ENCODE results near the gene DAO.

The DAO gene

DNA sequence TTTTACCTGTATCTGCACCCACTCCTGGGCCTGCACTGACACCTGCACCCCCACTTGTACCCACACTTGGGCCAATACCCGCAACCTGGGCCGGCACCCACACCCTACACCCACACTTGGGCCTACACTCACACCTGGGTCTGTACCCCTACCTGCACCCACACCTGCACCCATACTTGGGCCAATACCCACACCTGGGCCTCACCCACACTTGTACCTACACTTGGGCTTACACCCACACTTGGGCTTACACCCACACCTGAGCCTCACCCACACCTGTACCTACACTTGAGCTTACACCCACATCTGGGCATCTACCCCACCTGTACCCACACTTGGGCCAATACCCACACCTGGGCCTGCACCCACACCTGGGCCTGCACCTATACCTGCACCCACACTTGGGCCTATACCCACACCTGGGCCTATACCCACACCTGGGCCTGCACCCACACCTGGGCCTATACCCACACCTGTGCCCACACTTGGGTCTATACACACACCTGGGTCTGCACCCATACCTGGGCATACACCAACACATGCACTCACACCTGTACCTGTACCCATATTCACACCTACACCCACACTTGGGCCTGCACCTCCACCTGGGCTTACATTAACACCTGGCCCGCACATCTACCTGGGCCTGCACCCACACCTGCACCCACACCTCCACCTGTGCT lies 39.2 kb downstream of the DAO start:
- no peak for DNase-seq (ENCODE audit: low read depth in 2 of 2)

DNA sequence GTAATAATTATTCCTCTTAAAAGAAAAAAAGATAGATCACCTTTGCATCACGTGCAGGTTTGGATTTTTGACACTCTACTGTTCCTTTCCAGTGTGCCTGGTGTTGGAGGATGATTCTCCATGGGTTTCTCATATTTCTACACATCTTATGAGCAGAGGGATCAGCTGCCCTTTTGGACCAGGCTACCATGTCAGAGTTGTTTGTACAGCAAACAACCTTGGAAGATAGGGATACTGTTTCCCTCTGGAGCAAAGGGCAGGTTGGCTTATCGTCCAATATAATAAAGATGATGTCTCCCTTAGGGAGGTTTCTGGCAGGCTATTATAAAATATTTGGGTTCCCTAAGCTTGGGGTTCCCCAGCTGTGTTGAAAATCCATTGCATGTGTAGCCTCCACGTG lies 42.1 kb downstream of the DAO start:
- DNase-seq (ENCODE audit: low read depth in 2 of 2), result no peak

DNA sequence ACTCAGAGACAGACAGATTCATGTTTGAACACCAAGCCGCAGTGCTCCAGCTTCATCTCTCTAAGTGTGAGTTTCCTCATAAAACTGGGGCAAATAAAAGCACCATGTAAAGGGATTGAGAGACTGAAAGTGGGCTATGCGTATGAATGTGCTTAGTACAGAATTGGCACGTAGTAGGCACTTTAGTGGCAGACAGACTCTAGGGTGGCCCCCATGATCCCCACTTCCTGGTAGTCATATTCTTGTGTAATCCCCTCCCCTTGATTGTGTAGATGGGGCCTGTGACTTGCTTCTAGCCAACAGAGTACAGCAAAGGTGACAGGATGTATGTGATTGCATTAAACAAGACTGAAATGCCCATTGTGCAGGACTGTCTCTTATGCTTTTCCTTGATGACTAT lies 43.0 kb downstream of the DAO start:
- DNase-seq (ENCODE audit: low read depth in 2 of 2), result no peak

DNA sequence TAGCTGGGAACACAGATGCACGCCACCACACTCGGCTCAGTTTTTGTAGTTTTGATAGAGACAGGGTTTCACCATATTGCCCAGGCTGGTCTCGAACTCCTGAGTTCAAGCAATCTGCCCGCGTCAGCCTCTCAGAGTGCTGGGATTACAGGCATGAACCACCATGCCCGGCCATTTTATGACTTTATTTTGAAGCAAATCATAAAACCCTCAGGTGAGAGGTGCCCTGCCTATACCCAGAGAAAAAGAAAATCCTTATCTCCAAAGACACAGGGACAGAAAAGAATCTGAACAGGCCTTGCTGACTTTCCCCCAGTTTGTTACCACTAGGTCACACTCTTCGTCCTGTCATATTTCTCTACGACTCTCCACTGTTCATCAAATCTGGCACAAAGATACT lies 48.8 kb downstream of the DAO start:
- no peak for DNase-seq (ENCODE audit: low read depth in 2 of 2)

DNA sequence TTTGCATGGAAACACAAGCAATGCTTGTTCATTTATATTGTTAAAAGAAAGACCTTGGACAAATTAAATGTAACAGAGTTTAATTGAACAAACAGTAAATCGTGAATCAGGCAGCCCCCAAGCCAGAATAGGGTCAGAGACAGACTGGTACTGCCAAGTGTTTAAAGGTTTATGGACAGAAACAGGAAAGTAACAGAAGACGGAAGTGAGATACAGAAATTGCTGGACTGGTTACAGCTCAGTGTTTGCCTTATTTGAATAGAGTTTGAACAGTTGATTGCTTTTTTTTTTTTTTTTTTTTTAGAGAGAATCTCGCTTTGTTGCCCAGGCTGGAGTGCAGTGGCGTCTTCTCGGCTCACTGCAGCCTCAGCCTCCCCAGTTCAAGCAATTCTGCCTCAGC lies 50.3 kb downstream of the DAO start:
- no peak for DNase-seq (ENCODE audit: low read depth in 2 of 2)

DNA sequence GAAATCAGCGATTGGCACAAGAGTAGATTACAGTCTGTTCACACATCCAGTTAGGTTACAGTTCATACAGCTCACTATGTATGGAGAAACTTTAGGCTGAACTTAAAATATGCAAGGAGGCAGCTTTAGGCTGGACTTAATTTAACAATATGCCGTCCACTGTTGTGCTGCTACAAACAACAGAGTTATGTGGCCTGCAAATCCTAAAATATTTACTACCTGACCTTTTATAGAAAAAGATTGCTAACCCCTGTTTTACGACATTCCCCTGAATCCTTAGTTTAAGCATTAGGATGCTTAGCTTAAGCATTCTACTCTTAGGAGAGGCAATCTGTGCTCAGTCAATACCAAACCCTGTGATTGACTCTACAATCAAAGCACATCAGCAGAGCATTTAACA lies 50.9 kb downstream of the DAO start:
- no peak for DNase-seq (ENCODE audit: low read depth in 2 of 2)

DNA sequence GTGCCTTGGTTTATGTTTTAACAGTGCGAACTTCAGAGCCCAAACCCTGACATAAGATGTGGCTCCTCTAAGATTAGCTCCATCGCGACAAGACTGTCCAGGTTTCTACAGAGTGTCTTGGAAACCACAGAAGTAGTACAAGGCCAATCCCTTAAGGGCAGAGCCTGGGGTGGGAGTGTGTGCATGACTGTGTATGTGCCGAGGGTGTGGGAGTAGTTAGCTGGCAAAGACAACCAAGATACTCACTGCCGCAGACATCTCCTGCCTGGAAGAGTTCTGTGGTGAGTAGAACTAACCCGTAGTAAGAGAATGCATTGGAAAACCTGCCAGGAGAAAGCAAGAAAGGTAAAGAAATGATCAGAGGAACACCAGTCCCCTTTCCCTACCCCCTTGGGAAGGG lies 54.1 kb downstream of the DAO start:
- DNase-seq (ENCODE audit: low read depth in 2 of 2), result no peak

DNA sequence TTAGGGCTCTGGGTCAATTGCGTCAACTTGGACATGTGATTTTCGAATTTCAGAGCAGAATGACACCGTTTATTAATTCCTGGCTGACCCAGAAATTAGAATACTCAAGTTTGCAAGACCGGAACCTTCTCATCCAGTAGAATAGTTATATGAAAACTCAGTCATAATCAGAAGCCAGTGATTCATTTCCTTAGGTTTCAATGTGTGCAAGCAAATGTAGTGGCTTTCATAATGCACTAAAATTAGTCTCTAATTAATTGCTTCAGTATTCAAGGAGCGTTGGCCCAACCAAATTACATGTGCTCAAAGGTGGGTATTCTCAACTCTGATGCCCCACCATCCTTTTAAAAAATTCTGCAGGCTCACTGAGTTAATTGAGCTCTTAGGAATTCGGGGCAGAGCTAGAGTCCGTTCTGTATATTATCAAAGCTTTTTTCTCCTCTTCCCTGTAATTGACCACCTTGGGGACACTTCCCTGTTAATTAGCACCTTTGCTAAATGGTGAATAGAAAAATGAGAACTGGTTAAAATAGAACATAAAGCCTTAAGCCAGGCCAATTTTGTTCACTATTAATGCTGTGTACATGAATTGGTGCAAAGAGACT lies 55.4 kb downstream of the DAO start:
- no peak for DNase-seq (ENCODE audit: low read depth in 2 of 2)

DNA sequence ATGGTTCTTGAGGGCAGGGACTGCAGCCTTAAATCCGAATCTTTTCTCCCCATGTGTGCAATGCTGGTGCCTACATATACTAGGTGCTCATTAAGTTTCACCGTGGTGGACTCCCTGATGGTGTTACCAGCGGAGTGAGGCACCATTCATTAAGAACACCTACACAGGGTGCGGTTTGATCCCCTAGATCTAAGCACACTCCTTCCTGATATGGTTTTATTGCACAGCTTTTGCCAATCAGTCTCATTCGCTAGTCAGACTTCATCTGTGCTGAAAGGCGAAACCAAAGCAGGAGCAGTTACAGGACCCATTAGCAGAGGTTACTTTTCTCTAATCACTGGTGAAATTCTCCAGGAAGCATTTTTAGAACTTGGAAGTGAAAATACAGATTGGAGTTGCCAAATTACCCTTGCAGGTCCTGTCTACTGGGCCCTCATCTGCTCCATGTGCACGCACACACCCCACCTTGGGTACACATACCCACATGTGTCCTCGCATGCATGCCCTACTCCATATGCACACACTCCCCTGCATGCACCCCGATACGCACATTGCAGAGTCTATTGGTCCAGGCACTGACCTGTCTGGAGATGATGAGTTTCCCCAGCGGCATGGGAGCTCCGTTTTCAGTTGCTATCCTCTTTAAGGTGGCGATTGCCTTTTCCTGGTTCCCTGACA lies 58.5 kb downstream of the DAO start:
- DNase-seq (ENCODE audit: low read depth in 2 of 2), result no peak

DNA sequence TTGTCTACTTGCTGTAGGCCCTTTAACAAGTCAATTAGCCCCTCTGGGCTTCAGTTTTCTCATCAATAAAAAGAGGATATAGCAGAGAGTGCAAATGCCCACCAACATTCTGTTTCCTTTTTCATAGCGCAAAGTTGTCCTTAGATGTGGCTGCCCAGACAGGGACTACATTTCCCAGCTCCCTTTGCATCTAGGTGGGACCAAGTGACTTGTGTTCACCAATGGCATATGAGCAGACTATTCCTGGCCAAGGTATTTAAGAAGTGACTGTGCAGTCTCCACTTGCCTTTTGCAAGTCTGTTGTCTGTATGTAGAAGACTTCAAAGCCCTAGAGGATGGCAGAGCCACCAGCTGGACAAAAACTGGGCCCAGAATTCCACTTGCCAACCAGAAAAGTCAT lies 59.7 kb downstream of the DAO start:
- no peak for DNase-seq (ENCODE audit: low read depth in 2 of 2)

DNA sequence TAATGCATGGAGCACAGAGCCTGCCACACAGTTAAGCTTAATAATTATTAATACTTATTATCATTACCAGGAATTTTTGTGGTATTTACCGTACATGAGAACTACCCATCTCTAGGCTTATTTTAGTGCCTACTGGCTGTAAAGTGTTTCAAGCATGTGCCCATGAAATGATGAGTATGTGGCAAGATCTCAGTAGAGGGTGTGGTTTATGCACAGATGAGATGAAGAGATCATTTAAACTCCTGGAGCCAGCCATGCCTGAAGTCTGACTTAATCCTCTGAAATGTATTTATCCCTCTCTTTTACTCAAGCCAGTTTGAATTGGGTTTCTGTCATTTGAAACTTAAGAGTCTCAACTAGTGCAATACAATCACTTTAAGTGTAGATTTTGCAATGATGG lies 60.2 kb downstream of the DAO start:
- no peak for DNase-seq (ENCODE audit: low read depth in 2 of 2)

DNA sequence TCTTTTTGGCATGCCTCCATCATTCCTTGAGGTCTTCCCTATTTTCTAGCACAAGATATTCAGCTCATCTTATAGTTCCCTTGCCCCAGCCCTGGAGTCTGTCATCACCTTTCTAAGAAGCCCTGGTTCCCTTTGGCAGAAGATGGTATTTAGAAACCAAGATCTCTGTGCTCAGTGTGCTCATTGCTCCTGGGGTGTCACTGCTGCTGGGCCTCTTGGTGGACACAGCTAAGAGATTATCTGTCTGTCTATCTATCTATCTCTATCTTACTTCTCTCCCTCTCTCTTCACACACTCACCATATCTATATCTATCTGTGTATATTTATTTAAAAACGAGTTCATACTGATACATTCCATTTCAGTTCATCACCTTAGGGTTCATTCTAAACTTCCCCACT lies 67.2 kb downstream of the DAO start:
- no peak for DNase-seq (ENCODE audit: low read depth in 2 of 2)

DNA sequence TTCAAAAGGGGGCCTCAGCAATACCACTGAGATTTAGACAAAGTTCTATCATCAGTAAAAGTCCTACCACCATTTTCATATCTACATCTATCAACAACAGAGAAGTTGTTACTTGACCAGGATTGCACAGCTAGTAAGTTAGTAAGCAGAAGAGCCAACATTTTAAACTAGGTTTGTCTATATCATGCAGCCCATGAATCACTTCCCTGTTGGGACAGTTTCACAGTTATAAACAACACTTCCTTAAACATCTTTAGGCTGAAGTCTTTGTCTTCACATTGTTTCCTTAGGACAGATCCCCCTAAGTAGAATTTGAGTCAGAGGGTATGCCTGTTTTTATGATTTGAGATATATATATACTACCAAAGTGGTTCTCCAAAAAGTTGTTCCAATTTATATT lies 68.5 kb downstream of the DAO start:
- DNase-seq (ENCODE audit: low read depth in 2 of 2), result no peak

DNA sequence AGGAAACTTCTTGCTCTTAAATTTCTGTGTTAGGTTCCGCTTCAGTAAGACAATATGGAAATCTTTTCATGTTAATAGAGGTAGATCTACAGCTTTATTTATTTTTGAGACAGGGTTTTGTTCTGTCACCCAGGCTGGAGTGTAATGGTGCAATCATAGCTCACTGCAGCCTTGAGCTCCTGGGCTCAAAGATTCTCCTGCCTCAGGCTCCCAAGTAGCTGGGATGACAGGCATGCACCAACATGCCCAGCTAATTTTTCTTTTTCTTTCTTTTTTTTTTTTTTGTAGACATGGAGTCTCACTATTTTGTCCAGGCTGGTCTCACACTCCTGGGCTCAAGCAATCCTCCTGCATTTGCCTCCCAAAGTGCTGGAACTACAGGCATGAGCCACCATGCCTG lies 70.1 kb downstream of the DAO start:
- no peak for DNase-seq (ENCODE audit: low read depth in 2 of 2)
